Neutrophil (primary cell): Measurements from ENCODE around the gene MAGEE1.

Source experiments
- H3K27ac ChIP-seq: fragments of 200-600 bp; sonication (generic); 2 replicates; pipeline ENCODE4 v1.5.1; 2016; ENCODE audit warnings: mild to moderate bottlenecking, moderate library complexity
- H3K27me3 ChIP-seq: fragments of 200-600 bp; sonication (generic); 2 replicates; pipeline ENCODE4 v1.6.0; 2016; ENCODE audit warnings: mild to moderate bottlenecking
- H3K36me3 ChIP-seq: fragments of 200-600 bp; sonication (generic); 2 replicates; pipeline ENCODE4 v1.5.1; 2017
- H3K4me1 ChIP-seq, 2 experiments: fragments of 200-600 bp in 1 of 2; sonication (generic) in 1 of 2; 1 replicate in 1 of 2; 2 replicates in 1 of 2; pipeline versions ENCODE4 v1.5.1 to v1.6.1; 2013 to 2016; ENCODE audit warnings: low read depth in 1 of 2, low read length in 1 of 2, mild to moderate bottlenecking in 1 of 2, moderate library complexity in 1 of 2; ENCODE audit not compliant: control insufficient read depth in 1 of 2, insufficient read depth in 1 of 2
- H3K4me3 ChIP-seq, 2 experiments: fragments of 200-600 bp in 1 of 2; sonication (generic) in 1 of 2; 1 replicate in 1 of 2; 2 replicates in 1 of 2; pipeline ENCODE4 v1.5.1; 2013 to 2016; ENCODE audit warnings: low read depth in 1 of 2, low read length in 1 of 2, mild to moderate bottlenecking in 1 of 2, moderate library complexity in 1 of 2
- H3K9me3 ChIP-seq: fragments of 200-600 bp; sonication (generic); 2 replicates; pipeline ENCODE4 v1.5.1; 2016
- CTCF ChIP-seq: fragments of 200-600 bp; sonication (generic); IDR thresholded peaks from 2 replicates; pipeline ENCODE4 v1.5.1; 2016; ENCODE audit warnings: antibody characterized with exemption

MAGEE1 gene

GRCh38 chrX:76433219-76433618 lies 5.7 kb downstream of the MAGEE1 start:
- peaks cover 9% of the 10 kb centered on the region for H3K27me3 ChIP-seq
- H3K4me3 ChIP-seq = no peak overlapping the region
- no peaks in the 10 kb centered on the region for H3K36me3 ChIP-seq
- H3K9me3 ChIP-seq = no peaks in the 10 kb centered on the region
- H3K4me1 ChIP-seq = no peaks in the 10 kb centered on the region
- H3K27ac ChIP-seq = no peak overlapping the region
- no peak for TF ChIP-seq CTCF

- Histone ChIP-seq H3K4me3 (no peak overlapping the region), H3K27ac (no peak overlapping the region), H3K9me3 (no peaks in the 10 kb centered on the region), H3K36me3 (no peaks in the 10 kb centered on the region), H3K4me1 (no peaks in the 10 kb centered on the region), H3K27me3 (no peaks in the 10 kb centered on the region)
- no peak for TF ChIP-seq CTCF
Measured at GRCh38 chrX:76434103-76434741, 6.7 kb downstream of the MAGEE1 start.

GRCh38 chrX:76439188-76439587 lies 11.7 kb downstream of the MAGEE1 start:
- Histone ChIP-seq H3K27ac (no peak overlapping the region), H3K4me3 (no peak overlapping the region), H3K36me3 (no peaks in the 10 kb centered on the region), H3K27me3 (no peaks in the 10 kb centered on the region), H3K9me3 (no peaks in the 10 kb centered on the region), H3K4me1 (no peaks in the 10 kb centered on the region)
- no peak for TF ChIP-seq CTCF

GRCh38 chrX:76453737-76454406 lies 26.4 kb downstream of the MAGEE1 start:
- H3K27ac ChIP-seq = no peak overlapping the region
- H3K27me3 ChIP-seq = no peaks in the 10 kb centered on the region
- no peak overlapping the region for H3K4me3 ChIP-seq
- no peaks in the 10 kb centered on the region for H3K9me3 ChIP-seq
- H3K4me1 ChIP-seq = no peaks in the 10 kb centered on the region
- H3K36me3 ChIP-seq = no peaks in the 10 kb centered on the region
- TF ChIP-seq CTCF = no peak

- Histone ChIP-seq H3K27ac (no peak overlapping the region), H3K36me3 (no peaks in the 10 kb centered on the region)
Measured at GRCh38 chrX:76454456-76454927, 27.0 kb downstream of the MAGEE1 start.

More at GRCh38 chrX:76454456-76454927, 27.0 kb downstream of the MAGEE1 start:
- no peaks in the 10 kb centered on the region for H3K27me3 ChIP-seq
- H3K4me3 ChIP-seq = no peak overlapping the region
- H3K9me3 ChIP-seq = no peaks in the 10 kb centered on the region
- TF ChIP-seq CTCF = no peak
- no peaks in the 10 kb centered on the region for H3K4me1 ChIP-seq
